GM12875 (cell line): ENCODE measurements around the gene CPN2.

Experiments
- H3K4me3 ChIP-seq: one replicate; pipeline ENCODE4 v1.5.1; 2011; ENCODE audit warnings: low read depth, low read length, control low read depth
- CTCF ChIP-seq: IDR thresholded peaks from 2 replicates; pipeline ENCODE4 v1.5.1; 2011; ENCODE audit warnings: low read depth, mild to moderate bottlenecking, control low read depth, inconsistent platforms, low read length, moderate library complexity, borderline replicate concordance; ENCODE audit not compliant: insufficient read depth

Gene CPN2

DNA sequence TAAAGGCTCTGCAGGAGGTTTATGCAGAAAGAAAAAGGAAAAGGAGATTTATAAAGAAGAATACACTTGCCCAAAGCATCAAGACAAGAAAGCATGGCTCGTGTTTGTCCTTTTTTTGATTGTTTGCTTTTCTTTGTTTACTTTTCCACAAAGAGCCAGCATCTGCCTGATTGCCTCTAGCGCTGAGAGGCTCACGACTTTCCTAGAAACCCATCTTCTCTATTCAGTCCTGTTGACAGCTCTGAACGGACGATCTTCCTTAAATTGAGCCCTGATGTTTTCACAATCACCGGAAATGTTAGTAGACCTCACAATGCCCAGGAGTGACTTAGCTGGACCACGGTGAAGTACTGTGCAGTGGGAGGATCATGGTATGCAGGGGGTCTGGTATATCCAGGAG is 35.5 kb upstream of the CPN2 start:
- H3K4me3 ChIP-seq, result no peak overlapping the region
- no peak for TF ChIP-seq CTCF

GRCh38 chr3:194386066-194386465 is 34.9 kb upstream of the CPN2 start:
- no peak for TF ChIP-seq CTCF
- no peak overlapping the region for H3K4me3 ChIP-seq

GRCh38 chr3:194384569-194385001 is 33.5 kb upstream of the CPN2 start:
- no peak for TF ChIP-seq CTCF
- H3K4me3 ChIP-seq, result no peak overlapping the region

DNA sequence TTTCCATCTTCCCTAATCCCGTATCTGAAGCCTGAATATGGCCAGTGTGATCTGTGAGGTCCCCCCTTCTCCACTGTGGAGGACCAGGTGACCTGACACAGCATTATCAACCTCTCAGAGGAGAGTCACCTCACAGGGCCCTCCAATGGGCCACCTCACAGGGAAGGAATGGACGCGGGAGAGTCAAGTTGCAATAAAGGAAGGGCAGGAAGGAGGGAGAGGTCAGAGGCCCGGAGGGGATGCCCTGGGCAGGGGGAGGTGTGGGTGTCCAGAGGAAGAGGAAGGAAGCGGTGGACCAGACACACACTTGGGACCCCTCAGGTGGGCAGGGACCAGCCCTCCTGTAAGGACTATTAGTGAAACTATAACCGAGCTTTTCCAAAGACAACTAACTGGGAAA is 33.0 kb upstream of the CPN2 start:
- H3K4me3 ChIP-seq, result no peak overlapping the region
- no peak for TF ChIP-seq CTCF

DNA sequence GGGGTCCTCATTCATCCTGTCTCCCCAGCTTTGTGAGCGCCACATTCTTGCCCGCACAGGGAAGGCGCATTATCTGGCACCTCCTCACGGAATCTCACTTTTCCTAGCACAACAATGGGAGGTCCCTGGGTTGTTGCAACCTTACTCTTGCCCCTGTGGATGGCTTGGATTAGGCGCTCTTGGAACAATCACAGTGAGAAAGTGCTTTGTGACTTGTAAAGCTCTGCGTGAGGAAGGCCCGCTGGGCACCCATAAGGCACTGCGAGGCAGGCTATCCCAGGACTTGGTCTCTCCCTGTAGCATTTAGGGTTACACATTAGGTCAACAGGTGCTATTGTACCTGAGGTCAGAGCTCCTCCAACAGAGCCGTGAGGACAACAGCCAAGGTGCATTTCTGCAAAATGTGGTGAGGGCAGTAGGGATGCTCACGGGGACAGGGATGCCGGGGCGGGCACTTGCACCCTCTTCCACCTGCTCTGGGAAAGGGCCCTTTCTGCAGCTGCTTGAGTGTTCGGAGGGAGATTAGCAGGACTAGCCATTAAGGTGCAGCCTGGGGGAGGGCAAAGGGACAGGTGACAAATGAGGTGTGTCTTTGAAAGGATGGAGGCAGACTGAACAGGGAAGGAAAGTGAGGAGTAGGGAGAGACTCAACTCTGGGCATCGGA is 32.3 kb upstream of the CPN2 start:
- no peak for TF ChIP-seq CTCF
- no peak overlapping the region for H3K4me3 ChIP-seq

- TF ChIP-seq CTCF, result no peak
- no peak overlapping the region for H3K4me3 ChIP-seq
These were observed 31.7 kb upstream of the CPN2 start for GRCh38 chr3:194382892-194383223.

- H3K4me3 ChIP-seq, result no peak overlapping the region
These were observed 31.2 kb upstream of the CPN2 start for GRCh38 chr3:194382196-194382891.

More at GRCh38 chr3:194382196-194382891, 31.2 kb upstream of the CPN2 start:
- no peak for TF ChIP-seq CTCF
